Activated naive CD8-positive, alpha-beta T cell (primary cell): ENCODE measurements around the gene ATL1.
A peak's percentile ranks its signal among the peaks of the same experiment; 100 is the strongest.

Experiments used
- H3K27ac Mint-ChIP-seq: one replicate; pipeline ENCODE4 v1.8.0; 2021; ENCODE audit warnings: mixed read lengths
- H3K27me3 Mint-ChIP-seq: one replicate; pipeline ENCODE4 v1.8.0; 2021; ENCODE audit warnings: mixed read lengths
- H3K36me3 Mint-ChIP-seq: one replicate; pipeline ENCODE4 v1.8.0; 2021; ENCODE audit warnings: mixed read lengths
- H3K4me1 Mint-ChIP-seq: one replicate; pipeline ENCODE4 v1.8.0; 2021; ENCODE audit warnings: low read depth, mixed read lengths
- H3K4me3 Mint-ChIP-seq: one replicate; pipeline ENCODE4 v1.8.0; 2021; ENCODE audit warnings: mild to moderate bottlenecking, mixed read lengths
- H3K9me3 Mint-ChIP-seq: one replicate; pipeline ENCODE4 v1.8.0; 2021; ENCODE audit warnings: low read depth, mixed read lengths

ATL1 gene

GRCh38 chr14:50669441-50669986, 109.6 kb downstream of the ATL1 start:
- H3K4me3 Mint-ChIP-seq, result no peak overlapping the region
- peaks cover 13% of the 10 kb centered on the region for H3K4me1 Mint-ChIP-seq
- no peaks in the 10 kb centered on the region for H3K36me3 Mint-ChIP-seq
- H3K27me3 Mint-ChIP-seq, result no peaks in the 10 kb centered on the region
- no peaks in the 10 kb centered on the region for H3K9me3 Mint-ChIP-seq
- no peak overlapping the region for H3K27ac Mint-ChIP-seq

DNA sequence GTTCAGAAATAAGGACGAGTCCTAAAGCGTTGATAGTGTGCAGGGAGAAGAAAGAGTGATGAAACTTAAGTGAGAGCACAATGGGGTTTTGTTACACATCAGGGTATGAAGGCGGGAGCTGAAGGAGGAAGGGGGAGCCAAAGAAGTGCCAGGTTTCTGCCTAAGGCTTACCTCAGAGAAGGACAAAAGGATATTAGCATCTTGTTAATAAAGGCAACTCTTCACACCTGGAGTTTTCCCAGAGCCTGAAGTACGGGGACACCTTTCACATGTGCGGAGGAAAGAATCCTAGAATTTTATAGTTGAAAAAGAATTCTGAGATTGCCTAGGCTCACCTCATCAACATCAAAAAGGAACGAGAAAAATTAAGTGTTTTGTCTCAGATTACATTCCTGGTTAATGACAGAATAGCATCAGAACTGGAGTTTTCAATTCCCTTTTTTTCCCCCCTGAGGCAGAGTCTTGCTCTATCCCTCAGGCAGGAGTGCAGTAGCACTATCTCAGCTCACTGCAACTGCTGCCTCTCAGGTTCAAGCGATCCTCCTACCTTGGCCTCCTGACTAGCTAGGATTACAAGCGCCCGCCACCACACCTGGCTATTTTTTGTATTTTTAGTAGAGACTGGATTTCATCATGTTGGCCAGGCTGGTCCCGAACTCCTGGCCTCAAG, 110.4 kb downstream of the ATL1 start:
- no peak overlapping the region for H3K4me3 Mint-ChIP-seq
- no peaks in the 10 kb centered on the region for H3K36me3 Mint-ChIP-seq
- H3K27me3 Mint-ChIP-seq, result no peaks in the 10 kb centered on the region
- no peak overlapping the region for H3K27ac Mint-ChIP-seq
- H3K9me3 Mint-ChIP-seq, result no peaks in the 10 kb centered on the region
- peaks cover 13% of the 10 kb centered on the region for H3K4me1 Mint-ChIP-seq

- Mint-ChIP-seq H3K4me1 (peaks cover 13% of the 10 kb centered on the region), H3K4me3 (no peak overlapping the region), H3K36me3 (no peaks in the 10 kb centered on the region), H3K27me3 (no peaks in the 10 kb centered on the region), H3K27ac (no peak overlapping the region), H3K9me3 (no peaks in the 10 kb centered on the region)
These were observed 110.9 kb downstream of the ATL1 start for GRCh38 chr14:50670866-50671256.

DNA sequence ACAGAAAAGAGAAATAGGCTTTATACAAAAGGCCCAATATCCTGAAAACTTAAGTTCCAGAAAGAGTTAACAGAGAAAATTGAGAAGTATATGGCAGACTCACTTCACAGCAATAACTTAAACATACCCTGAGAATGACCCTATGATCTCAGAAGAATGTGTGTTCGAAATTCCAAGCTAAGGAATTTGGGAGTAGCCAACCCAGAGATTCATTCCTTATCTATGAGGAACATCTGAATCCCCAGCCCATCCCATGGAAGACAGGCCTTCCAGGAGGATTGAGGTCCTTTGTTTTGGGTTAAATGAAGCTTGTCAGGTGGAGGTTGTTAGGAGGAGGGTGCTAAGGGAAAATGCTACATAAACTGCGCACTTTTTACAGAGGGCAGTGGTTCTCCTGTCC, 115.7 kb downstream of the ATL1 start:
- Mint-ChIP-seq H3K4me3 (no peak overlapping the region), H3K27ac (no peak overlapping the region), H3K27me3 (no peaks in the 10 kb centered on the region), H3K9me3 (no peaks in the 10 kb centered on the region), H3K4me1 (peaks cover 15% of the 10 kb centered on the region), H3K36me3 (no peaks in the 10 kb centered on the region)

- Mint-ChIP-seq H3K27ac (peak overlapping the region; percentile 52), H3K4me1 (peaks cover 15% of the 10 kb centered on the region), H3K36me3 (no peaks in the 10 kb centered on the region), H3K4me3 (peak overlapping the region; percentile 73), H3K9me3 (no peaks in the 10 kb centered on the region), H3K27me3 (no peaks in the 10 kb centered on the region)
These were observed 117.0 kb downstream of the ATL1 start for GRCh38 chr14:50676814-50677516.

GRCh38 chr14:50677527-50678063, 117.7 kb downstream of the ATL1 start:
- Mint-ChIP-seq H3K36me3 (no peaks in the 10 kb centered on the region), H3K4me3 (peak overlapping the region; percentile 73), H3K27ac (peak overlapping the region; percentile 52), H3K9me3 (no peaks in the 10 kb centered on the region), H3K27me3 (no peaks in the 10 kb centered on the region), H3K4me1 (peaks cover 15% of the 10 kb centered on the region)

- peaks cover 15% of the 10 kb centered on the region for H3K4me1 Mint-ChIP-seq
- H3K27ac Mint-ChIP-seq, result no peak overlapping the region
- no peaks in the 10 kb centered on the region for H3K9me3 Mint-ChIP-seq
- H3K4me3 Mint-ChIP-seq, result peak overlapping the region; percentile 4
- H3K27me3 Mint-ChIP-seq, result no peaks in the 10 kb centered on the region
- H3K36me3 Mint-ChIP-seq, result no peaks in the 10 kb centered on the region
These were observed 118.2 kb downstream of the ATL1 start for GRCh38 chr14:50678163-50678562.

DNA sequence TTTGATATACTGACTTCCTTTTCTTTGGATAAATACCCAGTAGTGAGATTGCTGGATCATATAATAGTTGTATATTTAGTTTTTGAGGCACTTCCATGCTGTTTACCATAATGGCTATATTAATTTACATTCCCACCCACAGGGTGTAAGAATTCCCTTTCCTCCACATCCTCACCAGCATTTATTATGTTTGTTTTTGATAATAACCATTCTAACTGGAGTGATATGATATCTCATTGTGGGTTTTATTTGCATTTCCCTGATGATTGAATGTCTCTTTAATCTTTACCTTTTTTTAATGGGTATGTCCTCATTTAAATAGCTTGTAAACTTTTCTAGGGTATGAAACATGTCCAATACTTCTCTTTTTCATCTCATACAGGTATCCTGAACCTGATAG, 119.7 kb downstream of the ATL1 start:
- Mint-ChIP-seq H3K27me3 (no peaks in the 10 kb centered on the region), H3K9me3 (no peaks in the 10 kb centered on the region), H3K4me1 (peaks cover 15% of the 10 kb centered on the region), H3K27ac (no peak overlapping the region), H3K4me3 (no peak overlapping the region), H3K36me3 (no peaks in the 10 kb centered on the region)
